Gastrocnemius medialis (tissue), 4 donors: ENCODE measurements around the gene TNFAIP8.

Experiments used
- CTCF ChIP-seq, 5 experiments: fragments of 450-650 bp in 3 of 5; fragments of 200-600 bp in 2 of 5; sonication (generic) in 2 of 5; IDR thresholded peaks in 4 of 5; conservative IDR thresholded peaks in 1 of 5; 1 replicate in 4 of 5; 2 replicates in 1 of 5; pipeline ENCODE4 v1.5.1; 2016 to 2019; ENCODE audit warnings: antibody characterized with exemption in 5 of 5, mild to moderate bottlenecking in 3 of 5, moderate library complexity in 3 of 5
- POLR2A ChIP-seq, 2 donors: fragments of 450-650 bp; IDR thresholded peaks; one replicate each; pipeline ENCODE4 v1.6.1; 2017; ENCODE audit warnings: antibody characterized with exemption in 2 of 2, mild to moderate bottlenecking in 2 of 2, moderate library complexity in 2 of 2

- TF ChIP-seq CTCF (IDR thresholded peaks at IDR 0.05 in 4 of 5, conservative IDR thresholded peaks at IDR 0.05 in 1 of 5) (no peak), POLR2A (IDR thresholded peaks at IDR 0.05) (no peak)
Measured at GRCh38 chr5:119366540-119366881, 10.7 kb downstream of the TNFAIP8 start.
